HepG2 (cell line): Measurements from ENCODE around the gene ATPAF2. TPM values are rescaled to one million over a fixed set of nuclear protein-coding genes. Genes with fewer than 3 reads are reported as not detected.
A peak's percentile ranks its signal among the peaks of the same experiment; 100 is the strongest.

Experiments used
- ATAC-seq: fragments of 200-7000 bp; cut with Tn5 transposase; 3 replicates; pipeline ENCODE4 v1.9.1; 2020; ENCODE audit warnings: mild to moderate bottlenecking, moderate library complexity
- BruUV-seq: library from RNA; stranded (reverse); fragments of 400-500 nt; replicated peaks from 2 replicates; lab custom pipeline; 2021; lab: Mats Ljungman, UMichigan
- CTCF ChIA-PET: fragments of 300-600 bp; formaldehyde crosslinking; extraction: SDS; loops from one replicate; lab custom pipeline; 2021; ENCODE audit warnings: low total read pairs, inconsistent platforms, low intra/inter-chr PET ratio; lab: Yijun Ruan, JAX
- POLR2A ChIA-PET: fragments of 350-600 bp; sonication (Branson Sonifier 250); formaldehyde crosslinking; loops from one replicate; lab custom pipeline; 2020; ENCODE audit warnings: antibody characterized with exemption, inconsistent platforms; lab: Yijun Ruan, JAX
- DNase-seq: peaks from one replicate; pipeline ENCODE4 v3.0.0-alpha.2; 2015; ENCODE audit warnings: low spot score
- FAIRE-seq: peaks from 3 replicates; lab custom pipeline; 2011; peaks lifted over from hg19 to GRCh38; lab: Jason Lieb, UNC
- H2AFZ ChIP-seq: one replicate; pipeline ENCODE4 v1.6.1; 2011; ENCODE audit warnings: low read length, inconsistent platforms
- H3K27ac ChIP-seq: fragments of 300-600 bp; 3 replicates; pipeline ENCODE4 v1.8.0; 2011; ENCODE audit warnings: mixed run types, mild to moderate bottlenecking, mixed read lengths, low read length, inconsistent platforms; ENCODE audit not compliant: insufficient read depth; ENCODE audit errors: extremely low read length
- H3K27me3 ChIP-seq, 2 experiments: fragments of 200-600 bp in 1 of 2; 2 replicates in 1 of 2; 3 replicates in 1 of 2; pipeline versions ENCODE4 v1.6.0 to v1.8.0; 2011; ENCODE audit warnings: low read length in 2 of 2, mild to moderate bottlenecking in 2 of 2, moderate library complexity in 2 of 2, inconsistent platforms in 1 of 2; ENCODE audit not compliant: insufficient read depth in 2 of 2, control insufficient read depth in 1 of 2
- H3K36me3 ChIP-seq, 2 experiments: fragments of 200-600 bp in 1 of 2; replicated peaks in 1 of 2; 2 replicates in 1 of 2; 3 replicates in 1 of 2; pipeline versions ENCODE4 v1.5.1 to v1.8.0; 2011; ENCODE audit warnings: low read length in 2 of 2, inconsistent platforms in 1 of 2; ENCODE audit not compliant: insufficient read depth in 2 of 2, control insufficient read depth in 1 of 2
- H3K4me1 ChIP-seq: 2 replicates; pipeline ENCODE4 v1.5.1; 2012; ENCODE audit warnings: low read length, inconsistent platforms; ENCODE audit not compliant: insufficient read depth
- H3K4me2 ChIP-seq: 2 replicates; pipeline ENCODE4 v1.6.0; 2011; ENCODE audit warnings: low read depth, low read length, inconsistent platforms
- H3K4me3 ChIP-seq, 3 experiments: fragments of 200-600 bp in 1 of 3; sonication (generic), shearing (Covaris generic) in 1 of 3; replicated peaks in 1 of 3; 2 replicates each; pipeline ENCODE4 v1.5.1; 2011 to 2016; ENCODE audit warnings: low read length in 3 of 3, inconsistent platforms in 2 of 3, low read depth in 2 of 3, mild to moderate bottlenecking in 2 of 3, control low read depth in 1 of 3, mixed read lengths in 1 of 3; ENCODE audit not compliant: insufficient read depth in 1 of 3
- H3K79me2 ChIP-seq: one replicate; pipeline ENCODE4 v1.6.1; 2011; ENCODE audit warnings: low read length, inconsistent platforms; ENCODE audit not compliant: insufficient read depth
- H3K9ac ChIP-seq: 2 replicates; pipeline ENCODE4 v1.6.0; 2011; ENCODE audit warnings: mild to moderate bottlenecking, low read depth, low read length, inconsistent platforms; ENCODE audit not compliant: insufficient read depth
- H3K9me3 ChIP-seq: 2 replicates; pipeline ENCODE4 v1.5.1; 2012; ENCODE audit warnings: mild to moderate bottlenecking, low read length
- H4K20me1 ChIP-seq: 2 replicates; pipeline ENCODE4 v1.6.0; 2011; ENCODE audit warnings: inconsistent platforms, mild to moderate bottlenecking, low read length, moderate library complexity; ENCODE audit not compliant: insufficient read depth
- KLF13 ChIP-seq: sonication (generic); formaldehyde crosslinking; IDR thresholded peaks from 2 replicates; pipeline ENCODE4 v1.4.0; 2020; ENCODE audit warnings: mild to moderate bottlenecking, missing genetic modification reagents
- SRSF4 ChIP-seq: fragments of 200-400 bp; formaldehyde crosslinking; IDR thresholded peaks from one replicate; pipeline ENCODE4 v1.6.1; 2018; ENCODE audit warnings: mild to moderate bottlenecking, low read depth, low read length, moderate library complexity; ENCODE audit not compliant: poor library complexity, severe bottlenecking
- STAG1 ChIP-seq: sonication (generic); formaldehyde crosslinking; IDR thresholded peaks from 2 replicates; pipeline ENCODE4 v1.4.0; 2020; ENCODE audit warnings: missing genetic modification reagents
- TOE1 ChIP-seq: sonication (generic); formaldehyde crosslinking; IDR thresholded peaks from 2 replicates; pipeline ENCODE4 v1.4.0; 2020; ENCODE audit warnings: mild to moderate bottlenecking, missing genetic modification reagents
- ZNF275 ChIP-seq: sonication (generic); formaldehyde crosslinking; IDR thresholded peaks from 2 replicates; pipeline ENCODE4 v1.8.0; 2022; ENCODE audit warnings: missing genetic modification reagents, mild to moderate bottlenecking, inconsistent platforms, borderline replicate concordance
- ZNF672 ChIP-seq: sonication (generic); formaldehyde crosslinking; IDR thresholded peaks from 2 replicates; pipeline ENCODE4 v1.8.1; 2022; ENCODE audit warnings: missing genetic modification reagents
- ZNF724P ChIP-seq: sonication (generic); formaldehyde crosslinking; IDR thresholded peaks from 2 replicates; pipeline ENCODE4 v1.8.0; 2022; ENCODE audit warnings: missing genetic modification reagents, borderline replicate concordance
- ZNF800 ChIP-seq: sonication (generic); formaldehyde crosslinking; IDR thresholded peaks from 2 replicates; pipeline ENCODE4 v1.4.0; 2020; ENCODE audit warnings: missing genetic modification reagents
- WGBS: methylation state at CpG from one replicate; pipeline ENCODE4 v1.1.6; 2017; ENCODE audit warnings: low lambda C conversion rate; 5-methylcytosine and 5-hydroxymethylcytosine counted together
- in situ Hi-C: cut with HindIII; loops from 2 replicates; pipeline ENCODE4 v1.10.0; 2017; ENCODE audit warnings: low pct_unique_long_range_greater_than_20kb; ENCODE audit not compliant: extremely low pct_ligation_motif_present
- intact Hi-C: fragments of 100-400 bp; cut with micrococcal nuclease; formaldehyde crosslinking; loops from one replicate; pipeline ENCODE4 v1.10.0; 2022; ENCODE audit not compliant: unreplicated experiment
- polyA plus RNA-seq, 8 experiments: library from polyadenylated mRNA; depleted of rRNA in 3 of 8; stranded (reverse) in 7 of 8; unstranded in 1 of 8; fragments of >200 nt; fragmentation: Illumina TruSeq in 4 of 8; extraction: Trizol in 4 of 8; gene quantifications; 2 replicates each; pipeline versions ENCODE4 v1.2.1 to v1.2.3, GENCODE V29; 2011 to 2016; ENCODE audit warnings: low read depth in 4 of 8, missing spikeins in 1 of 8, mixed read lengths in 1 of 8; ENCODE audit not compliant: insufficient read depth in 1 of 8
- total RNA-seq, 5 experiments: library from RNA; depleted of rRNA; stranded (reverse); fragments of >200 nt; fragmentation: Illumina TruSeq; extraction: Trizol; gene quantifications; 2 replicates each; pipeline ENCODE4 v1.2.3, GENCODE V29; 2016; ENCODE audit warnings: low read depth in 1 of 5

ATPAF2 gene
- total and polyA plus RNA-seq, 2 of the 13 experiments (the other 11 are each of a cell fraction or from before 2014, with no cell fraction given) = 15.0 to 16.5 TPM

- DNase-seq = no peak
- in situ Hi-C loops = loop anchor here (10.0 kb wide), 1 partner anchor 141 kb away; no protein-coding TSS in a partner anchor
- no peaks in the 10 kb centered on the region for H3K36me3 ChIP-seq
- BruUV-seq = no TSS peak
- 70% methylated on average over 2 of the region's 2 CpGs for WGBS
- H3K27me3 ChIP-seq = no peaks in the 10 kb centered on the region; a peak in 1 of 5 replicates
- peak overlapping the region; percentile 9; the same call in 1 of the 2 replicates for H3K4me2 ChIP-seq
- ATAC-seq = no peak
- H2AFZ ChIP-seq = no peak overlapping the region
- H3K4me3 ChIP-seq = no peak overlapping the region
- no peak overlapping the region for H3K27ac ChIP-seq
- ChIA-PET POLR2A (no interaction called here), CTCF (no interaction called here)
- H3K9ac ChIP-seq = no peak overlapping the region
- no peaks in the 10 kb centered on the region for H3K9me3 ChIP-seq
- H3K4me1 ChIP-seq = peaks cover 39% of the 10 kb centered on the region
- intact Hi-C loops = no loop called here
- FAIRE-seq = no peak
- H3K79me2 ChIP-seq = peaks cover 21% of the 10 kb centered on the region
- H4K20me1 ChIP-seq = no peaks in the 10 kb centered on the region; the same call in 1 of the 2 replicates
- no peak for TF ChIP-seq TOE1 (CRISPR knock-in tag)
- TF ChIP-seq ZNF724P = no peak
- TF ChIP-seq ZNF800 (CRISPR knock-in tag) = no peak
- TF ChIP-seq ZNF672 (CRISPR knock-in tag) = no peak
- TF ChIP-seq ZNF275 (CRISPR knock-in tag) = no peak
- no peak for TF ChIP-seq STAG1
- no peak for TF ChIP-seq KLF13 (CRISPR knock-in tag)
- TF ChIP-seq SRSF4 = no peak
Measured at GRCh38 chr17:18035704-18036103, 3.3 kb downstream of the ATPAF2 start.
